ENCODE results near the gene SLC66A1. TPM values are rescaled to one million over a fixed set of nuclear protein-coding genes. Genes with fewer than 3 reads are reported as not detected.

SLC66A1 gene
- total RNA-seq, 1 donor from 2014 or later: 6.9 TPM

Other genes starting within 250 kb of the SLC66A1 start
- gene UBR4, start 102.1 kb upstream of the SLC66A1 start, total RNA-seq: 87.3 TPM
- 27.9 TPM for gene EMC1, start 60.8 kb upstream of the SLC66A1 start, total RNA-seq
- gene MRTO4, start 60.5 kb upstream of the SLC66A1 start, total RNA-seq: 35.5 TPM
- 0.88 TPM for gene AKR7A3, start 23.6 kb upstream of the SLC66A1 start, total RNA-seq
- 50.2 TPM for gene AKR7A2, start 182 bp upstream of the SLC66A1 start, total RNA-seq
- 262 TPM for gene CAPZB, start 173.2 kb downstream of the SLC66A1 start, total RNA-seq